ENCODE data around the gene KCNJ18. TPM values are rescaled to one million over a fixed set of nuclear protein-coding genes. Genes with fewer than 3 reads are reported as not detected.
"Not testable (repeated sequence)": the region's sequence is repeated elsewhere in the genome, so short reads cannot be mapped to it uniquely, and the experiment has no call there.

Gene KCNJ18
- total RNA-seq, 1 experiment from 2014 or later = not detected

DNA sequence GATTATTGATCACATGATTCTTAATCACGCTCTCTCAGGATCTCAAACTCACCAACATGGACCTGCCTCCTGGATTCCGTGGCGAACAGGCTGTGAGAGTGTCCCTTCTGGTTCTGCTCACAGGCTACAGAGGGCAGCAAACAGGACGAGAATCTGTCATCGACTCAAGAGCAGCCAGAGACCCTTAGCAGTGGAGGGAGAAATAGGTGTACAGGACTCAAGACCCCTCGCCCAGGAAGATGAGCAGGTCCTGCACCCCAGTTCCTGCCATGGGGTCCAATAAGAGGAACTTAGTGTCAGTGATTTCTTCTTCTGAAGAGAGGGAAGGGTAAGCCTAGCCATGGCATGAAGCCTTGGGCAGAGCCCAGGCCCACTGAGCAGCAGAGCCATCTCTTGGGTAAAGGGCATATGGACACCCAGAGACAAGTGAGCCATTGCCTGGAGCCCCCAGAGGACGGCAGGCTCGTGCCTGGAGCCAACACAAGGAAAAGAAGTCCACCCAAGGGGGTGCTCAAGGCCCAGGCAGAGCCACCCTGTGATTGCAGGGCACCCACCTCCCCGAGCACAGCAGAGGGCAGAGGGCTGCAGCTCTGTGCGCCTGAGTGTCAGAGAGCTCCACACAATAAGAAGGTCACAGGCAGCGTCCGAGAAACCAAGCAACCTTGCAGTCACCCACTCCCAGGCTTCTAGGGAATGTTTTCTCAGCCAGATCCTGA is 27.3 kb downstream of the KCNJ18 start:
- WGBS (ENCODE audit: extremely low coverage, insufficient read length, low lambda C conversion rate) = no CpG with 5 or more reads among the region's 12 CpGs
- H2AK5ac ChIP-seq (ENCODE audit: insufficient read length, low read length); H3K23me2 ChIP-seq (ENCODE audit: insufficient read length, low read depth, low read length, poor library complexity, severe bottlenecking); H2BK5ac ChIP-seq (ENCODE audit: insufficient read length, low read length); H3K14ac ChIP-seq (ENCODE audit: insufficient read depth, low read length); H3K79me2 ChIP-seq (ENCODE audit: insufficient read depth, low read length); H2BK120ac ChIP-seq (ENCODE audit: low read depth, low read length, poor library complexity, severe bottlenecking); H3K9ac ChIP-seq (ENCODE audit: extremely low read depth, insufficient read length, low read length); H3K4me3 Mint-ChIP-seq; H3K4me2 ChIP-seq (ENCODE audit: insufficient read depth, insufficient read length, low read length); H3K18ac ChIP-seq (ENCODE audit: insufficient read length, low read depth, low read length); H3K4me1 Mint-ChIP-seq; H3K56ac ChIP-seq (ENCODE audit: insufficient read length, low read depth, low read length); H3K4me1 ChIP-seq (ENCODE audit: insufficient read depth, low read length); H3T11ph ChIP-seq (ENCODE audit: low read length); H4K8ac ChIP-seq (replicated peaks; ENCODE audit: insufficient read length, low read depth, low read length); H3K27ac ChIP-seq (ENCODE audit: insufficient read length, low read depth, low read length); H3K27ac Mint-ChIP-seq; H3K27me3 ChIP-seq (ENCODE audit: insufficient read depth, low read length); H3K27me3 Mint-ChIP-seq (ENCODE audit: low read depth); H2BK15ac ChIP-seq (ENCODE audit: low read depth, low read length); H2BK20ac ChIP-seq (ENCODE audit: low read depth, low read length, poor library complexity, severe bottlenecking); H4K91ac ChIP-seq (ENCODE audit: insufficient read length, low read depth, low read length); H4K5ac ChIP-seq (ENCODE audit: insufficient read length, low read depth, low read length); H2BK12ac ChIP-seq (ENCODE audit: insufficient read length, low read depth, low read length); DNase-seq; H3K79me1 ChIP-seq (ENCODE audit: insufficient read depth, low read depth, low read length, poor library complexity, severe bottlenecking); H3K23ac ChIP-seq (ENCODE audit: insufficient read length, low read depth, low read length); H4K20me1 ChIP-seq (ENCODE audit: control insufficient read depth, insufficient read depth, insufficient read length); H3K4ac ChIP-seq (ENCODE audit: low read depth, low read length); H2AFZ ChIP-seq (ENCODE audit: low read length): not testable (repeated sequence)
- peaks cover 3 to 22% (median 3%) of the 10 kb centered on the region in 3 experiments; a peak in 6 of 7 replicates for H3K36me3 Mint-ChIP-seq (ENCODE audit: insufficient read depth in 1 of 3, low read depth in 3 of 3)
- peaks cover 44% of the 10 kb centered on the region for H3K9me3 ChIP-seq (ENCODE audit: control insufficient read depth, low read depth, low read length)
- peaks cover 78 to 79% of the 10 kb centered on the region in 2 experiments for H3K9me3 Mint-ChIP-seq

DNA sequence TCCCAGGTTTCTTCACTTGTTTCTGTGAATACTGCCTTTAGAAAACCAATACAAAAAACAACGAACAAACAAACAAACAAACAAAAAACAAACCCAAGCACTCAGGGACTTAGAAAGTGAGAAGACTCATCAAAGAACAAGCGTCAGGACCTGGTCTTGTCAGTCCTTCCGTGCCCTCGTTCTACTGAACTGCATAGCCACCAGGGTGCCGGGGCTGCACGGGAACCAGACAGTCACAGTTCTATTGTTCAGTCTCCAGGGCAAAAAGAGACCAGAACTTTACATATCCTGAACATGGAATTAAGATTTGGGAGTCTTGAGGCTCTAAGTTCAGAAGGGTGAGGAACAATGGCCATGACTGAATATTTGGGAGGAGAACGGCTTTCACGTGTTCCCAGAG is 28.2 kb downstream of the KCNJ18 start:
- H3K79me1 ChIP-seq (ENCODE audit: insufficient read depth, low read depth, low read length, poor library complexity, severe bottlenecking); DNase-seq; H2BK120ac ChIP-seq (ENCODE audit: low read depth, low read length, poor library complexity, severe bottlenecking); H3K27ac ChIP-seq (ENCODE audit: insufficient read length, low read depth, low read length); H3K14ac ChIP-seq (ENCODE audit: insufficient read depth, low read length); H3K79me2 ChIP-seq (ENCODE audit: insufficient read depth, low read length); H3K4me1 ChIP-seq (ENCODE audit: insufficient read depth, low read length); H2BK20ac ChIP-seq (ENCODE audit: low read depth, low read length, poor library complexity, severe bottlenecking); H4K8ac ChIP-seq (replicated peaks; ENCODE audit: insufficient read length, low read depth, low read length); H2BK12ac ChIP-seq (ENCODE audit: insufficient read length, low read depth, low read length); H3K23me2 ChIP-seq (ENCODE audit: insufficient read length, low read depth, low read length, poor library complexity, severe bottlenecking); H3K23ac ChIP-seq (ENCODE audit: insufficient read length, low read depth, low read length); H3K4me1 Mint-ChIP-seq; H2BK5ac ChIP-seq (ENCODE audit: insufficient read length, low read length); H3K27me3 Mint-ChIP-seq (ENCODE audit: low read depth); H4K5ac ChIP-seq (ENCODE audit: insufficient read length, low read depth, low read length); H3K27ac Mint-ChIP-seq; H3T11ph ChIP-seq (ENCODE audit: low read length); H4K20me1 ChIP-seq (ENCODE audit: control insufficient read depth, insufficient read depth, insufficient read length); H3K4me2 ChIP-seq (ENCODE audit: insufficient read depth, insufficient read length, low read length); H2AK5ac ChIP-seq (ENCODE audit: insufficient read length, low read length); H4K91ac ChIP-seq (ENCODE audit: insufficient read length, low read depth, low read length); H2BK15ac ChIP-seq (ENCODE audit: low read depth, low read length); H3K9ac ChIP-seq (ENCODE audit: extremely low read depth, insufficient read length, low read length); H3K56ac ChIP-seq (ENCODE audit: insufficient read length, low read depth, low read length); H3K27me3 ChIP-seq (ENCODE audit: insufficient read depth, low read length); H3K18ac ChIP-seq (ENCODE audit: insufficient read length, low read depth, low read length); H3K4ac ChIP-seq (ENCODE audit: low read depth, low read length); H3K4me3 Mint-ChIP-seq; H2AFZ ChIP-seq (ENCODE audit: low read length): not testable (repeated sequence)
- H3K9me3 ChIP-seq (ENCODE audit: control insufficient read depth, low read depth, low read length) = peaks cover 39% of the 10 kb centered on the region
- Mint-ChIP-seq H3K9me3 (peaks cover 71 to 72% of the 10 kb centered on the region in 2 experiments), H3K36me3 (ENCODE audit: insufficient read depth in 1 of 3, low read depth in 3 of 3) (peaks cover 3 to 22% (median 3%) of the 10 kb centered on the region in 3 experiments; a peak in 6 of 7 replicates)
- no CpG with 5 or more reads among the region's 8 CpGs for WGBS (ENCODE audit: extremely low coverage, insufficient read length, low lambda C conversion rate)
